GM19023 (cell line): ENCODE measurements around the gene EEPD1.

Experiments used
- ATAC-seq: cut with Tn5 transposase; IDR thresholded peaks from one replicate; pipeline ENCODE4 v1.9.1; 2021; ENCODE audit warnings: mild to moderate bottlenecking, moderate library complexity; ENCODE audit not compliant: unreplicated experiment

Gene EEPD1

GRCh38 chr7:36188906-36189305, 35.9 kb downstream of the EEPD1 start:
- ATAC-seq = no peak

DNA sequence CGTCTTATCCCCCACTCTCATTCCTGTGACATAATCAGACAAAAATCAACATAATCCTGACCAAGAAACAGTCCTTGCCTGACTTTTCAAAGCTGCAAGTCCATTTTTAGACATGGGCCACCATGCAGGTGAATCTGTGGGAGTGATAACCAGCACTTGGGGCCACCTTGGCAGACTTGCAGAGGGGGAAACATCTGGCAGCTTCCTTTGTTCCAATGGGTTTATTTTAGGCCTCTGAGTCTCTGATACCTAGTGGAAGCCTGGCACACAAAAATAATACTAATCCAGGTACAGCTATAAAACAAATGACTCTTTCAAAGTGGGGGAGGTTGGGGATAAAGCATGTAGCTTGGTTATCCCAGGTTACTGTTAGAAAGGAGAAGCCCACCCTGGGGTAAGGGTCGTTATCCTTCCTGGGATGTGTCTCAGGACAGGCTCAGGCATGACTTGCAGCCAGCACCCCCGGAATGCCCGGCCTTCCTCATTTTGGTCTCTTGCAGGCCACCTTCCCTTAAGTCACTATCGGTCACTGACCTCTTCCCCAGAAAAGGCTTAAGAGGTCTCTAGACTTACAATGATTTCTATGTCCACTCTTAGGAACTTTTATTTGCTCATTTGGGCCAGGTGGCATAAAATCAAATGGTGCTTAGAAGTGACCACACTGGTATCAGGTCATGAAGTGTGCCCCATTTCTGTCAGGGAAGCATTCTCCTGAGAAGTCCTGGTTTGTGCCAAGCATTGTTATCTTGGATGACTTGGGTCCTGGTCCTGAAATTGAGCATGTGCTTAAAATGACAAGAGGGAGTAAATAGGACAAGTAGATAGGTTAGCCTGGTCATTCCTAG, 37.6 kb downstream of the EEPD1 start:
- no peak for ATAC-seq

DNA sequence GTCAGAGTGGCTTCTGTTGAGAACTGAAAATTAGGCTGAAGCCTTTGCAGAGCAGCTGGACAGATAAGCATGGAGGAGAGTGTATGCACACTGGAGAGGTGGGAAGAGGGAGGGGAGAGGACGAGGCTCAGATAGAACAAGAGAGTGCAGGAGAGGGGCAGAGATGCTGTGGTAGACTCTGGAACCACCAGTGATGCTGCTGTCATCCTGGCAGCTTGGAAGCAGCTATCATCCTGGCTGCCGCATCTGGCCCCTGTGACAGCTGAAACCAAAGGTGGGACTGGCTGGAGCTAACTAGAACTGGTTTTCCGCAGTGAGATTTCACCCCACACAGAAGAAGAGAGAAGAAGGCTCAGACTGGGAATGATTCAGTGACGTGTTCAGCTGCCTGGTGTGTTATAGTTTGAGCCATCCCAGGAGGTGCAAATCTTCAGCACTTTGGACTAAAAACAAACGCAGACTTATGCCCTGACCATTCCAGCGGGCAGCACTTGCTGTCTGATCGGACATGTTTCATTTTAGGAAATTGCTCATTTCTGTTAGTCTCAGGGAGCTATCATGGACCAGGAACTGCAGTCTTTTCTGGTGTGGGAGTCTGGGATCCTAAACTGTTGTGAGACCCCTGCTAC, 38.4 kb downstream of the EEPD1 start:
- ATAC-seq = no peak

- no peak for ATAC-seq
Observed at GRCh38 chr7:36192053-36192824, 39.2 kb downstream of the EEPD1 start.

DNA sequence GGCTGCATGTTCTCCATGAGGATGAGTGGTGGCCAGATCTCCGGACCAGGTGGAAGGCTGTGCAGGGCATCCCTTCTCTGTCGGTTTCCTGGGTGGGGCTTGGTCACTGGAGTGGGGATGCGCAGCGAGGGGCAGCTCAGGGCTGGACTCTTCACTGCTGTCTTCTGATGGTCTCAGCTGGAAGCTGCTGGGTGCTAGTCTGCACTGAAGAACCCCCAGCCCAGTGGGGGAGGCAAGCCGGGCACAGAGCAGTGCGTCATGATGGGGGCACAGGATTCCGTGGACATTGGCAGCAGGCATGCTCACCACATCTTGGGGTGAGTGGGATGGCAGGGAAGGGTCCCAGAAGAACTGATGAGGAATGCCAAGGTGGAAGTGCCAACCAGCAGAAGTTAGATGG, 39.8 kb downstream of the EEPD1 start:
- no peak for ATAC-seq

DNA sequence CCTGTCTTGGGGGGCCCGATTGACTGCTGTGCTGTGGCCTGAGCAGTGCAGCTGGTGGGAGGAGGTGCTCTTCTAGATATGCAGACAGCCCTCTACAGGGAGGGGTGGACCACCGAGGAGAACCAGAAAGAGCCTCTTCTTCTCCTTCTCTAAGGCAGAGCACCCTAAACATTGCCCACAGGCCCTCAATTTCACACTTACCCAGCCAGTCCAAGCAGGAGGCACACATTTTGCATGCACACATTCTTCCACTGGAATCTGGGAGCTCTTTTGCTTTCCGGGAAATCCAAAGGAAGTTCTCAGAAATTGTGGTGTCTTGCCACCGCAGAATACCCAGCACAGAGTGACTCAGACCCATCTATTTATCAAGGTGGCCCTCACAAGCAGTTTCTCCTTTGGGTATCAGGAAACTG, 45.8 kb downstream of the EEPD1 start:
- no peak for ATAC-seq

GRCh38 chr7:36199329-36199728, 46.3 kb downstream of the EEPD1 start:
- ATAC-seq = no peak

- no peak for ATAC-seq
Observed at GRCh38 chr7:36201122-36201723, 48.2 kb downstream of the EEPD1 start.

DNA sequence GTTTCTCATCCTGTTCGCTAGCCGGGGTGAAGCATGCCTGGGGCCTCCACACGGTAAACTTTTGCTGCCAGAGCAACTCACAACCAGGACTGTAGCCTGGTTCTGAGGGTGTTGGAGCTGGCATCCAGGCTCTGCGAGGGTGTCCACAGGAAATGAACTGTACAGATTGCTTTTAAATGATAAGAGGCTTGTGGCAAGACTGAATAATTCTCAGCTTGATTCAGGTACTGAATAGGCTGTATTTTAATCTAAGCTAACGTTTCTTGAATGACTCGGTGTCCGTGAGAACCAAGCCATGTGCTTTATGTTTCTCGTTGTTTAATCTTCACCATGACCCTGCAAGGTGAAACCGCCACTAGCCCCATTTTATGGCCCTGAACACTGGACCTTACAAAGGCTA, 49.3 kb downstream of the EEPD1 start:
- ATAC-seq = no peak

DNA sequence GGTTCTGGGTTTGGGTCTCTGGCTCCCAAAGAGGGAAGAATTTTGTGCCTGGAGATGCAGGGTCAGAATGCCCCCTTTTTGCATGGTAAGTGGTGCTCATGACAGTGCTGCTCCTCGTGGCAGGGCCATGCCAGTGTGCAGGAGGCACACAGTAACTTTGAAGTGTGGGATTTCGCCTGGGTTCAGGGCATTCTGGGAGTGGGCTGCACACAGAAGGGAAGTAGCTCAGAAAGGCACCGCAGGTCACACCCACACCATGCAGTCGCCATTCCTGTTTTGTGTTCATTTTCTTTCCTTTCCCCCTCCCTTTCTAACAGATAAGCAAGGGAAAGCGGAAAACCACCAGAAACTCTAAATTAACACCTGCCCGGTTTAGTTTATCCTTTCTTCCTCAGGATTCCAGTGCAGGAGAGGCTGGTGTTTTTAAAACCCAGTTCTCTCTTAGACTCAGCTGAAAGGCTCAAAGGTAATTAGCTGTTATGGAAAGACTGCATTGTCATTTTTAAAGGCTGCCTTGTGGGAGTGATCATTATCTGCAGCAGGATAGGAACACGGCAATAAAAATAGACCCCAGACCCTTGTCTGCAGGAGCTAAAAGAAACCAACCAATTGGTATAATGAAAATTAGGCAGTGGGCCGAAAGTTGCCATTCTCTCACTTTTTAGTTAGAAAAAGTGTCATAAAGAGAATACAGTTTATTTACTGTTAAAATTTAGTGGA, 50.2 kb downstream of the EEPD1 start:
- ATAC-seq = no peak

DNA sequence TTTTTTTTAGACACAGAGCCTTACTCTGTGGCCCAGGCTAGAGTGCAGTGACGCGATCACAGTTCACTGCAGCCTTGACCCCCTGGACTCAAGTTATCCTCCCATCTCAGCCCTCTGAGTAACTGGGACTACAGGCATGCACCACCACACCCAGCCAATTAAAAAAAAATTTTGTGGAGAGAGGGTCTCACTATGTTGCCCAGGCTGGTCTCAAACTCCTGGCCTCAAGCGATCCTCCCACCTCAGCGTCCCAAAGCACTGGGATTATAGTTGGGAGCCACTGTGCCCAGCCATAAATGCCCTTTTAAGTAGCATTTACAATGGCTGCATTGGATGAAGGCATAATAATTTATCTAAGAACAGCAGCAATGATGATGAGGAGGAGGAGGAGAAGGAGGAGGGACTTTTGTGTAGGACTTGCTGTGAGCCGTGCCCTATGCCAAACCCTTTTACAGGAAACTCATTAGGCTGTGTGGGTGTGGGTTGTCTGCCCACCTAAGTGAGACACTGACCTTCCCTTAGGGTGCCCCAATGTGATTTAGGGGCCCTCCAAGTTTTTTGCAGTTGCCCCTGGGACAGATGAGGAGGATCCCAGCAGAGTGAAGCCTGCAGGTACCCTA, 51.1 kb downstream of the EEPD1 start:
- ATAC-seq = no peak

DNA sequence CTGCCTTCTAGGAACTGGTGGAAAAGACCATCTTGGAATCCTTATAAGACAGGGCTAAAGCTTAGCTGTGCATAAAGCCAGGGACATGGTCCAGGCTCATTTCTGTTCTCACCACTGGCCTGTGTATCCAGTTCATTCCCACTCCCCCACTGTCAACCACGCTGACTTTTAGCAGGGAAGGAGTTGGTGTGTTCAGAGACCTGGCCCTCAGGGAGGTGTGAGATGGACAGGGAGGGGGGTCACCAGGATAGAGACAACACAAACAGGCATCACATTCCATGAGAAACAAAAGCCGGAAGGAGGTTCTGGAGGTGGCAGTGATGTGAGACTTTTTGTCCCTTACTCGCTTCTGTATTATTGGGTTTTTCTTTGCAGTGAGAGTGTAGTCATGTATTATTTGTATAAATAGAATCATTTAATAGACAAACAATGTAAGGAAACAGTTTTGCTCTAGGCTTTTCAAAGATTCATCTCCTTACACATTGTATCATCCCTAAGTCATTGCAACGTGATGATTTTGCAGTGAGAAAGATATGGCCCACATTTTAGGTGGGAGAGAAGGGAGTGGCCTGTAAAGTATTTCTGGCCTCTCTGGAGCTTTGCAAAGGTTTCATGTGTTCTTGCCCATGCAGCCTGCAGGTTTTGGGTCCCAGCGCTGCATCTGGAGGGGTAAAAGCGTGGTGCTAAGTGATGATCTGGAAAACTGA, 52.0 kb downstream of the EEPD1 start:
- no peak for ATAC-seq

DNA sequence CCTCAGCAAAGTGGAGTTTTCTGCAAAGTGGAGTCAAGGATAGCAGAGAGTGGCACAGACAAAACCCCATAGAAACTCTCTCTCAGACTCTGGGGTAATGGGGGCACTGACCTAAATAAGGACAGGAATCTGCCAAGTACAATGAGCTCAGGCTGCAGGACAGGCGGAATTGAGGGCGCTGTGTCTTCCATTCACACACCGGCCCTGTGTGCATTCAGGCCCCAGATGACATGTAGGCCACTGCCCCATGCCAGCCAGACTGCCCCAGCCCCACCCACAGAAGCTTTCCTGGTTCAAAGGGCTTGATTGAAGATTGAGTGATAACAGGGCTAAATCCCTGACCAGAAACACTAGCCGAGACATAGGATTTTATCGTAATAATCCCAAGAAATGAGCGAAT, 52.7 kb downstream of the EEPD1 start:
- ATAC-seq = no peak

GRCh38 chr7:36207451-36208291, 54.6 kb downstream of the EEPD1 start:
- no peak for ATAC-seq

DNA sequence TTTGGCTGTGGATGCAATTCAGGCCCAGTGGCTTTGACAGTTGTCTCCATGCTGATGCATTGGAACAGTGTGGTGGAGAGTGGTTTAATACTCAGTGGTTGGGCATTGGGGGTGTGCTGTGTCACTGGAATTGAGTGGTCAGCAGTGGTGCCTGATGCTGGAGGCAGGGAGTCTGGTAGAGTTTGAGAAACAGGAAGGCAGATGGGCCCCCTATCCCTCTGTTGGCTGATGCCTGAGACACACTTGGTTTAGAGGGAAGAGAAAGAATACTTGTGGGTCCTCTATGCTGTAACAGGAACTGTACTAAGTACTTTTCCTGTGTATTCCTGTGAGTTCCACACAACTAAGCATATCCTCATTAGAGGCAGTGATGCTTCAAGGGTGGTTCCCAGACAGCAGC, 55.4 kb downstream of the EEPD1 start:
- no peak for ATAC-seq

DNA sequence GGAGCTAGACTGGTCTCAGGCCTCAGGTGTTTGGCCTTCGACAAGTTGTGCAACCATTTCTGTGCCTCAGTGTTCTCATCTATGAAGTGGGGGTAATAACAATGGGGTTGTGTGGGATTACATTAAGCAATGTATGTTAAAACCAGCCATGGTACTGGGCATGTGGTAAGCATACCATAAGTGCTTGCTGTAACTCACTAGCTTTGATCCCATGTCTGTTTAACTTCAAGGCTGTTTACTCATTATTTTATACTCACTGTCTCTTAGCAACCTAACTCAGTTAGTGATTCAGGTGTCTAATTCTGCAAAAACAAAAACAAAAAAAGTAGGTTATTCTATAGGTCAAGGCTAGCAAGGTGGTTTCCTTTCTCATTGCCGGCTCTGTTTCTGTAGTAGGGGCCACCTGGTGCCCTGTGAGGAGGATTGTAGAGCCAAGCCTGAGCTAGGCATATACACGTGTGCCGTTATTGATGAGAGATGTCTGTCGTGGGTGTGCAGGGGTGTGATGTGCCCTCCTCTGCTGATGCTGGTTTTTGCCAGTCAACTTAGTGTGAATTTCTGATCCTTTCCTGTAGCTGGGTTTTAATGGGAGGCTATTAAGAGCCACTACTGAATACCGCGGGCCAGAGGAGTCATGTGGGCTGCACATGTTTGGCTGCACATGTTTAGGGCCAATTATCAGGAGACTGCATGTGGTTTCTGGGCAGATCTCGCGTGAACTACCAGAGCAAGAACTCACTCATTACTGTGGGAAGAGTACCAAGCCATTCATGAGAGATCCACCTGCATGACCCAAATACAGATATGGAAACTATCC, 56.2 kb downstream of the EEPD1 start:
- ATAC-seq = no peak

GRCh38 chr7:36209814-36210183, 56.7 kb downstream of the EEPD1 start:
- no peak for ATAC-seq
